ENCODE data around the gene GORASP2.

The GORASP2 gene

DNA sequence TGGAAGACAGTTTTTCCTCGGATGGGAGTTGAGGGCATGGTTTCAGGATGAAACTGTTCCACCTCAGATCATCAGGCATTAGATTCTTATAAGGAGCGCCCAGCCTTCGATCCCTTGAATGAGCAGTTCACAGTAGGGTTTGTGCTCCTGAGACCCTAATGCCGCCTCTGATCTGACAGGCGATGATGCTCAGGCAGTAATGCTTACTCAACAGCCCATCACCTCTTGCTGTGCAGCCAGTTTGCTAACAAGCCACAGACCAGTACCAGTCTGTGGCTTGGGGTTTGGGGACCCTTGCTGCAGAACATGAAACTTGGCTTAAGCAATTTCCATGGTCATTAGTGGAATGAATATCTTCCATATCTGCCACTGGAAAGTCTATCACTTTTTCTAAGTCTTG, 56.4 kb downstream of the GORASP2 start:
- Histone ChIP-seq H3K27me3 (replicated peaks; ENCODE audit: control insufficient read depth, insufficient read depth, low read length) (no peaks in the 10 kb centered on the region), H3K4me3 (replicated peaks; ENCODE audit: low read depth, low read length) (no peak overlapping the region), H3K36me3 (ENCODE audit: control insufficient read depth, insufficient read depth, low read length) (peaks cover 7% of the 10 kb centered on the region)
- TF ChIP-seq, protein P1, sequence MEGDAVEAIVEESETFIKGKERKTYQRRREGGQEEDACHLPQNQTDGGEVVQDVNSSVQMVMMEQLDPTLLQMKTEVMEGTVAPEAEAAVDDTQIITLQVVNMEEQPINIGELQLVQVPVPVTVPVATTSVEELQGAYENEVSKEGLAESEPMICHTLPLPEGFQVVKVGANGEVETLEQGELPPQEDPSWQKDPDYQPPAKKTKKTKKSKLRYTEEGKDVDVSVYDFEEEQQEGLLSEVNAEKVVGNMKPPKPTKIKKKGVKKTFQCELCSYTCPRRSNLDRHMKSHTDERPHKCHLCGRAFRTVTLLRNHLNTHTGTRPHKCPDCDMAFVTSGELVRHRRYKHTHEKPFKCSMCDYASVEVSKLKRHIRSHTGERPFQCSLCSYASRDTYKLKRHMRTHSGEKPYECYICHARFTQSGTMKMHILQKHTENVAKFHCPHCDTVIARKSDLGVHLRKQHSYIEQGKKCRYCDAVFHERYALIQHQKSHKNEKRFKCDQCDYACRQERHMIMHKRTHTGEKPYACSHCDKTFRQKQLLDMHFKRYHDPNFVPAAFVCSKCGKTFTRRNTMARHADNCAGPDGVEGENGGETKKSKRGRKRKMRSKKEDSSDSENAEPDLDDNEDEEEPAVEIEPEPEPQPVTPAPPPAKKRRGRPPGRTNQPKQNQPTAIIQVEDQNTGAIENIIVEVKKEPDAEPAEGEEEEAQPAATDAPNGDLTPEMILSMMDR (IDR thresholded peaks at IDR 0.05; ENCODE audit: insufficient read depth, low read length, poor library complexity, severe bottlenecking): no peak
- DNase-seq (ENCODE audit: extremely low read depth, insufficient read length): no peak

- Histone ChIP-seq H3K27me3 (replicated peaks; ENCODE audit: control insufficient read depth, insufficient read depth, low read length) (no peaks in the 10 kb centered on the region), H3K36me3 (ENCODE audit: control insufficient read depth, insufficient read depth, low read length) (peaks cover 7% of the 10 kb centered on the region), H3K4me3 (replicated peaks; ENCODE audit: low read depth, low read length) (no peak overlapping the region)
- TF ChIP-seq, protein P1 (IDR thresholded peaks at IDR 0.05; ENCODE audit: insufficient read depth, low read length, poor library complexity, severe bottlenecking): no peak
- no peak for DNase-seq (ENCODE audit: extremely low read depth, insufficient read length)
These were observed 57.7 kb downstream of the GORASP2 start for GRCh38 chr2:170986566-170987258.

DNA sequence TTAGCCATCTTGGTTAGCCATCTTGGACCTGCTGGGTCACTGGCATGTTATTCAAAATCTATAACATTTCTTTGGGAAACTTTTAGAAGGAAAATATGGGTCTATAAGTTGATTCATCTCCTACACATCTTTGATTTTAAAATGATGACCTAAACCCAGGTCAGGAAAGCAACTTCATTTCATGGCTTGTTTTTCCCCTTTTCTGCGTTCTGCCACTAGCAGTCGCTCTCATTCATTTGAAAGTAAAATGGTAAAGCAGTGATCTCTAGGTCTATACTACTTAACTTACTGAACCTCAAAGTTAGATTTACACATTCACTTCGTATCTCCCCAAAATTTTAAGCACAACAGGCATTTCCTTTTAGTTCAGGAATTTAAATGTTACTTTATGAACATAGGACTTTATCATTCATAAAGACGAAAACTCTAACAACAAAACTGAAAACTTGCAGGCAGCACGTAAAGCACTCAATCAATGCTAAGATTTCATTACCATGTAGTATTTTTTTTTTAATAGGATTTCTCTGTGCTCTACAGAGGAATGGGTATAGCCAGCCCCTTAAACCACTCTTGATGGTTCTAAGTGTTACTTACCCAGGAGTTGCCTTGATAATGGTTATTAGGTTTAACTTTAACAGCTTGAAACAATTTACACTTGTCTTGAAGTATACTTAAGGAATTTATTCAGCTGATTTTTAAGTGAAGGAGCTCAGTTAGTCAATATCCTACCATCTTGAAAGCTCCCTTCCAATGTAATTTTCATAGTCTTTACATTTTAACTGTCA, 62.5 kb downstream of the GORASP2 start:
- peaks cover 12% of the 10 kb centered on the region for H3K36me3 ChIP-seq (ENCODE audit: control insufficient read depth, insufficient read depth, low read length)
- no peak for DNase-seq (ENCODE audit: extremely low read depth, insufficient read length)
- TF ChIP-seq, protein P1 (IDR thresholded peaks at IDR 0.05; ENCODE audit: insufficient read depth, low read length, poor library complexity, severe bottlenecking): no peak

DNA sequence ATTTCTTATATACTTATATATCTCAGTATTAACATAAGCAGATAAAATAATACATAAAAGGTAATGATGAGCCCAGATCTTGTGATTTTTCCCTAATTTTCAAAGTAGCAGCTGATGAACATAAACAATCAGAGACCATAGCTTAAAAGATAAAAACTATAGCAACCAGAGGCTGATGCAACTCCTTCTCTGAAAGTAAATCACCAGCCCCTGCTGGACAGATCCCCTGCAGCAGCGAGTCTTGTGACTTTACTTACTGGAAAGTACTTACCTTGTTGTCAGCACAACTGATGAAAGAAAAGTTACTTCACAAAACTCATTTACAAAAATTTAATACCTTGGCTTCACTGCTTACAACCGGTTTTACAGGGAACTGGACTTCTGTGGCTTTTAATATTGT, 67.3 kb downstream of the GORASP2 start:
- Histone ChIP-seq H3K36me3 (ENCODE audit: control insufficient read depth, insufficient read depth, low read length) (peaks cover 9% of the 10 kb centered on the region), H3K27me3 (replicated peaks; ENCODE audit: control insufficient read depth, insufficient read depth, low read length) (no peaks in the 10 kb centered on the region), H3K4me3 (replicated peaks; ENCODE audit: low read depth, low read length) (no peak overlapping the region)
- DNase-seq (ENCODE audit: extremely low read depth, insufficient read length): no peak
- TF ChIP-seq, protein P1 (IDR thresholded peaks at IDR 0.05; ENCODE audit: insufficient read depth, low read length, poor library complexity, severe bottlenecking): no peak

More for the DNA sequence above, 62.5 kb downstream of the GORASP2 start:
- no peak overlapping the region for H3K4me3 ChIP-seq (replicated peaks; ENCODE audit: low read depth, low read length)
- H3K27me3 ChIP-seq (replicated peaks; ENCODE audit: control insufficient read depth, insufficient read depth, low read length): no peaks in the 10 kb centered on the region

- peaks cover 14% of the 10 kb centered on the region for H3K36me3 ChIP-seq (ENCODE audit: control insufficient read depth, insufficient read depth, low read length)
- no peak overlapping the region for H3K4me3 ChIP-seq (replicated peaks; ENCODE audit: low read depth, low read length)
- H3K27me3 ChIP-seq (replicated peaks; ENCODE audit: control insufficient read depth, insufficient read depth, low read length): no peaks in the 10 kb centered on the region
- TF ChIP-seq, protein P1 (IDR thresholded peaks at IDR 0.05; ENCODE audit: insufficient read depth, low read length, poor library complexity, severe bottlenecking): no peak
- no peak for DNase-seq (ENCODE audit: extremely low read depth, insufficient read length)
These were observed 69.0 kb downstream of the GORASP2 start for GRCh38 chr2:170997893-170998597.
